ENCODE measurements around the gene IMPG2.

DNA sequence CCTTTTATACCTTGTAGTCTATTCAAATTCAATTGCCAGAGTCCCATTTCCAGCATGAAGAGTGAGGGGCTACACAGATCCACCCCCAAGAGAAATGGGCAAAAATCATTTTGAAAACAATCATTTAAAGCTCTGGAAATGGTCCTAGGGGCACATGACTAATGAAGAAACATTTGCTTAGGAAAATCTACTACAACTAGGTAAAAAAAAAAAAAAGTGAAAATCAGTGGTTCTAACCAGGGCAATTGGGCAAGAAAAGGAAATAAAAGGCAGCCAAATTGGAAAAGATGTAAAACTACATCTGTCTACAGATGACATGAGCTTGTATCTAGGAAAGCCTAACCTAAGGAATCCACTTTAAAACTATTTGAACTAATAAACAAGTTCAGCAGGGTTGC, 9.4 kb downstream of the IMPG2 start:
- TF ChIP-seq POLR2A (IDR thresholded peaks at IDR 0.05; ENCODE audit: low read depth, low read length) (no peak), POLR2AphosphoS5 (IDR thresholded peaks at IDR 0.05; ENCODE audit: low read depth, low read length) (no peak), TAF1 (IDR thresholded peaks at IDR 0.05; ENCODE audit: low read depth, low read length) (no peak), SPI1 (IDR thresholded peaks at IDR 0.05; ENCODE audit: low read depth, low read length) (no peak), PAX5 (IDR thresholded peaks at IDR 0.05; ENCODE audit: insufficient read depth, low read length, severe bottlenecking) (no peak)
